Testis (tissue), 2 donors: ENCODE data around the gene CD300C.

Experiments used
- POLR2A ChIP-seq: fragments of 450-650 bp; IDR thresholded peaks from one replicate; pipeline ENCODE4 v1.6.1; 2017; ENCODE audit warnings: antibody characterized with exemption, mild to moderate bottlenecking, moderate library complexity
- TF ChIP-seq, protein P1 (sequence below), 3 experiments: fragments of 450-650 bp in 2 of 3; fragments of 200-600 bp in 1 of 3; sonication (generic) in 1 of 3; IDR thresholded peaks; one replicate each; pipeline ENCODE4 v1.5.1; 2016 to 2019; ENCODE audit warnings: antibody characterized with exemption in 3 of 3, mild to moderate bottlenecking in 2 of 3, moderate library complexity in 1 of 3

DNA sequence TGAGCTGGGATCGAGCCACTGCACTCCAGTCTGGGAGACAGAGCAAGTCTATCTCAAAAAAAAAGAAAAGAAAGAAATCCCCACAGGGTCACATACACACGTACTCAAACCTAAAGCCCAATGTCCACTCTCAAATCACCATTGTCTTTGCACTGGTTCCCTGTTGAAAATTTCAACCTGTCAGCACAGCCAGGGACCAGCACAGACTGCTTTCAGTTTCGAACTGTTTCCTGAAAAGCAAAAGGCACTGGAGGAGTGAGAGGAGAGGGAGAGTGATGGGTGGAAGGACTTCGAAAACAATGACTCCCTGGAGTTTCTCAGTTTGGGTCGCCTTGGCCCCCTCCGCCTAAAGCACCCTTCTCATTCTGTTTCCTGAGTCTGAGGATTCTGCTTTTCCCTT, 9.0 kb upstream of the CD300C start:
- TF ChIP-seq, protein P1, sequence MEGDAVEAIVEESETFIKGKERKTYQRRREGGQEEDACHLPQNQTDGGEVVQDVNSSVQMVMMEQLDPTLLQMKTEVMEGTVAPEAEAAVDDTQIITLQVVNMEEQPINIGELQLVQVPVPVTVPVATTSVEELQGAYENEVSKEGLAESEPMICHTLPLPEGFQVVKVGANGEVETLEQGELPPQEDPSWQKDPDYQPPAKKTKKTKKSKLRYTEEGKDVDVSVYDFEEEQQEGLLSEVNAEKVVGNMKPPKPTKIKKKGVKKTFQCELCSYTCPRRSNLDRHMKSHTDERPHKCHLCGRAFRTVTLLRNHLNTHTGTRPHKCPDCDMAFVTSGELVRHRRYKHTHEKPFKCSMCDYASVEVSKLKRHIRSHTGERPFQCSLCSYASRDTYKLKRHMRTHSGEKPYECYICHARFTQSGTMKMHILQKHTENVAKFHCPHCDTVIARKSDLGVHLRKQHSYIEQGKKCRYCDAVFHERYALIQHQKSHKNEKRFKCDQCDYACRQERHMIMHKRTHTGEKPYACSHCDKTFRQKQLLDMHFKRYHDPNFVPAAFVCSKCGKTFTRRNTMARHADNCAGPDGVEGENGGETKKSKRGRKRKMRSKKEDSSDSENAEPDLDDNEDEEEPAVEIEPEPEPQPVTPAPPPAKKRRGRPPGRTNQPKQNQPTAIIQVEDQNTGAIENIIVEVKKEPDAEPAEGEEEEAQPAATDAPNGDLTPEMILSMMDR (IDR thresholded peaks at IDR 0.05) = no peak
- no peak for TF ChIP-seq POLR2A
